HepG2 (cell line): ENCODE results near the gene CELA2B. TPM values are rescaled to one million over a fixed set of nuclear protein-coding genes. Genes with fewer than 3 reads are reported as not detected.
"Not testable (repeated sequence)": the region's sequence is repeated elsewhere in the genome, so short reads cannot be mapped to it uniquely, and the experiment has no call there.

Experiments used
- ATAC-seq: fragments of 200-7000 bp; cut with Tn5 transposase; 3 replicates; pipeline ENCODE4 v1.9.1; 2020; ENCODE audit warnings: mild to moderate bottlenecking, moderate library complexity
- BruUV-seq: library from RNA; stranded (reverse); fragments of 400-500 nt; replicated peaks from 2 replicates; lab custom pipeline; 2021; lab: Mats Ljungman, UMichigan
- CTCF ChIA-PET: fragments of 300-600 bp; formaldehyde crosslinking; extraction: SDS; loops from one replicate; lab custom pipeline; 2021; ENCODE audit warnings: low total read pairs, inconsistent platforms, low intra/inter-chr PET ratio; lab: Yijun Ruan, JAX
- POLR2A ChIA-PET: fragments of 350-600 bp; sonication (Branson Sonifier 250); formaldehyde crosslinking; loops from one replicate; lab custom pipeline; 2020; ENCODE audit warnings: antibody characterized with exemption, inconsistent platforms; lab: Yijun Ruan, JAX
- DNase-seq: peaks from one replicate; pipeline ENCODE4 v3.0.0-alpha.2; 2015; ENCODE audit warnings: low spot score
- FAIRE-seq: peaks from 3 replicates; lab custom pipeline; 2011; peaks lifted over from hg19 to GRCh38; lab: Jason Lieb, UNC
- H2AFZ ChIP-seq: one replicate; pipeline ENCODE4 v1.6.1; 2011; ENCODE audit warnings: low read length, inconsistent platforms
- H3K27ac ChIP-seq: fragments of 300-600 bp; 3 replicates; pipeline ENCODE4 v1.8.0; 2011; ENCODE audit warnings: mixed run types, mild to moderate bottlenecking, mixed read lengths, low read length, inconsistent platforms; ENCODE audit not compliant: insufficient read depth; ENCODE audit errors: extremely low read length
- H3K27me3 ChIP-seq, 2 experiments: fragments of 200-600 bp in 1 of 2; 2 replicates in 1 of 2; 3 replicates in 1 of 2; pipeline versions ENCODE4 v1.6.0 to v1.8.0; 2011; ENCODE audit warnings: low read length in 2 of 2, mild to moderate bottlenecking in 2 of 2, moderate library complexity in 2 of 2, inconsistent platforms in 1 of 2; ENCODE audit not compliant: insufficient read depth in 2 of 2, control insufficient read depth in 1 of 2
- H3K36me3 ChIP-seq, 2 experiments: fragments of 200-600 bp in 1 of 2; replicated peaks in 1 of 2; 2 replicates in 1 of 2; 3 replicates in 1 of 2; pipeline versions ENCODE4 v1.5.1 to v1.8.0; 2011; ENCODE audit warnings: low read length in 2 of 2, inconsistent platforms in 1 of 2; ENCODE audit not compliant: insufficient read depth in 2 of 2, control insufficient read depth in 1 of 2
- H3K4me1 ChIP-seq: 2 replicates; pipeline ENCODE4 v1.5.1; 2012; ENCODE audit warnings: low read length, inconsistent platforms; ENCODE audit not compliant: insufficient read depth
- H3K4me2 ChIP-seq: 2 replicates; pipeline ENCODE4 v1.6.0; 2011; ENCODE audit warnings: low read depth, low read length, inconsistent platforms
- H3K4me3 ChIP-seq, 3 experiments: fragments of 200-600 bp in 1 of 3; sonication (generic), shearing (Covaris generic) in 1 of 3; replicated peaks in 1 of 3; 2 replicates each; pipeline ENCODE4 v1.5.1; 2011 to 2016; ENCODE audit warnings: low read length in 3 of 3, inconsistent platforms in 2 of 3, low read depth in 2 of 3, mild to moderate bottlenecking in 2 of 3, control low read depth in 1 of 3, mixed read lengths in 1 of 3; ENCODE audit not compliant: insufficient read depth in 1 of 3
- H3K79me2 ChIP-seq: one replicate; pipeline ENCODE4 v1.6.1; 2011; ENCODE audit warnings: low read length, inconsistent platforms; ENCODE audit not compliant: insufficient read depth
- H3K9ac ChIP-seq: 2 replicates; pipeline ENCODE4 v1.6.0; 2011; ENCODE audit warnings: mild to moderate bottlenecking, low read depth, low read length, inconsistent platforms; ENCODE audit not compliant: insufficient read depth
- H3K9me3 ChIP-seq: 2 replicates; pipeline ENCODE4 v1.5.1; 2012; ENCODE audit warnings: mild to moderate bottlenecking, low read length
- H4K20me1 ChIP-seq: 2 replicates; pipeline ENCODE4 v1.6.0; 2011; ENCODE audit warnings: inconsistent platforms, mild to moderate bottlenecking, low read length, moderate library complexity; ENCODE audit not compliant: insufficient read depth
- KAT2B ChIP-seq: fragments of 150-350 bp; IDR thresholded peaks from 2 replicates; pipeline ENCODE4 v1.6.1; 2014; ENCODE audit warnings: low read depth, low read length, borderline replicate concordance
- NFYC ChIP-seq: IDR thresholded peaks from 2 replicates; pipeline ENCODE4 v1.6.1; 2016; ENCODE audit warnings: missing genetic modification reagents, missing compliant biosample characterization
- RFX5 ChIP-seq: IDR thresholded peaks from 2 replicates; pipeline ENCODE4 v1.6.1; 2011; ENCODE audit warnings: low read depth, low read length, improper control_type of control experiment
- STAT5B ChIP-seq: sonication (generic); formaldehyde crosslinking; IDR thresholded peaks from 2 replicates; pipeline ENCODE4 v1.4.0; 2020; ENCODE audit warnings: missing genetic modification reagents
- ZBTB1 ChIP-seq: sonication (generic); formaldehyde crosslinking; IDR thresholded peaks from 2 replicates; pipeline ENCODE4 v1.4.0; 2020; ENCODE audit warnings: missing genetic modification reagents, borderline replicate concordance
- ZNF326 ChIP-seq: sonication (generic); formaldehyde crosslinking; IDR thresholded peaks from 2 replicates; pipeline ENCODE4 v1.4.0; 2020; ENCODE audit warnings: missing genetic modification reagents, borderline replicate concordance
- ZNF34 ChIP-seq: sonication (generic); formaldehyde crosslinking; IDR thresholded peaks from 2 replicates; pipeline ENCODE4 v1.4.0; 2020; ENCODE audit warnings: mild to moderate bottlenecking, missing genetic modification reagents, borderline replicate concordance
- ZNF446 ChIP-seq: sonication (generic); formaldehyde crosslinking; IDR thresholded peaks from 2 replicates; pipeline ENCODE4 v1.5.0; 2020; ENCODE audit warnings: mild to moderate bottlenecking, missing genetic modification reagents
- WGBS: methylation state at CpG from one replicate; pipeline ENCODE4 v1.1.6; 2017; ENCODE audit warnings: low lambda C conversion rate; 5-methylcytosine and 5-hydroxymethylcytosine counted together
- in situ Hi-C: cut with HindIII; loops from 2 replicates; pipeline ENCODE4 v1.10.0; 2017; ENCODE audit warnings: low pct_unique_long_range_greater_than_20kb; ENCODE audit not compliant: extremely low pct_ligation_motif_present
- intact Hi-C: fragments of 100-400 bp; cut with micrococcal nuclease; formaldehyde crosslinking; loops from one replicate; pipeline ENCODE4 v1.10.0; 2022; ENCODE audit not compliant: unreplicated experiment
- polyA plus RNA-seq, 8 experiments: library from polyadenylated mRNA; depleted of rRNA in 3 of 8; stranded (reverse) in 7 of 8; unstranded in 1 of 8; fragments of >200 nt; fragmentation: Illumina TruSeq in 4 of 8; extraction: Trizol in 4 of 8; gene quantifications; 2 replicates each; pipeline versions ENCODE4 v1.2.1 to v1.2.3, GENCODE V29; 2011 to 2016; ENCODE audit warnings: low read depth in 4 of 8, missing spikeins in 1 of 8, mixed read lengths in 1 of 8; ENCODE audit not compliant: insufficient read depth in 1 of 8
- total RNA-seq, 5 experiments: library from RNA; depleted of rRNA; stranded (reverse); fragments of >200 nt; fragmentation: Illumina TruSeq; extraction: Trizol; gene quantifications; 2 replicates each; pipeline ENCODE4 v1.2.3, GENCODE V29; 2016; ENCODE audit warnings: low read depth in 1 of 5
- TF ChIP-seq, protein P1 (sequence below): sonication (generic); formaldehyde crosslinking; IDR thresholded peaks from 2 replicates; pipeline ENCODE4 v1.9.0; 2021; ENCODE audit warnings: mild to moderate bottlenecking, missing genetic modification reagents
- TF ChIP-seq, protein P2 (sequence below), 2 experiments: sonication (generic) in 1 of 2; formaldehyde crosslinking in 1 of 2; IDR thresholded peaks; 2 replicates each; pipeline versions ENCODE4 v1.5.1 to v1.6.1; 2011 to 2020; ENCODE audit warnings: borderline replicate concordance in 1 of 2, low read depth in 1 of 2, low read length in 1 of 2, mild to moderate bottlenecking in 1 of 2, missing genetic modification reagents in 1 of 2, moderate library complexity in 1 of 2

Gene CELA2B
- total and polyA plus RNA-seq, 2 of the 13 experiments (the other 11 are each of a cell fraction or from before 2014, with no cell fraction given), result not detected

DNA sequence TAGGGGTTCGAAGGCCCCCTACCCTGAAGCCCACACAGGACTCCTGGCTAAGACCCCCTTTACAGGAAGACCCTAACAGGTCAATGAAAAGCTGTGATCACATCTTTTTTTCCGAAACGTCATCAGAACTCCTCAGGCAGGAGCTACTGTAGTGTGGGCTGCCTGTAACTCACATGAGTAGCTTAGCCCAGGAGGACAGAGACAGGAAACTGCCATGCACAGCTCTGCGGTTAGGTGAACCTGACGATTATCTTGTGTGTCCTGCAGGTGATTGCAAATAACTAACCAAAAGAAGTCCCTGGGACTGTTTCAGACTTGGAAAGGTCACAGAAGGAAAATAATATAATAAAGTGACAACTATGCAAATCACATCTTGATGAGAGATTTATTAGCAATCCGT is 4.2 kb upstream of the CELA2B start:
- H3K27me3 ChIP-seq, POLR2A ChIA-PET, in situ Hi-C loops, H3K36me3 ChIP-seq, H3K4me1 ChIP-seq, H4K20me1 ChIP-seq, H2AFZ ChIP-seq, ATAC-seq, intact Hi-C loops, H3K79me2 ChIP-seq, DNase-seq, H3K4me3 ChIP-seq, H3K9me3 ChIP-seq, H3K9ac ChIP-seq, CTCF ChIA-PET, BruUV-seq, H3K4me2 ChIP-seq, FAIRE-seq, H3K27ac ChIP-seq: not testable (repeated sequence)
- WGBS, result 43% methylated on average over 6 of the region's 6 CpGs

DNA sequence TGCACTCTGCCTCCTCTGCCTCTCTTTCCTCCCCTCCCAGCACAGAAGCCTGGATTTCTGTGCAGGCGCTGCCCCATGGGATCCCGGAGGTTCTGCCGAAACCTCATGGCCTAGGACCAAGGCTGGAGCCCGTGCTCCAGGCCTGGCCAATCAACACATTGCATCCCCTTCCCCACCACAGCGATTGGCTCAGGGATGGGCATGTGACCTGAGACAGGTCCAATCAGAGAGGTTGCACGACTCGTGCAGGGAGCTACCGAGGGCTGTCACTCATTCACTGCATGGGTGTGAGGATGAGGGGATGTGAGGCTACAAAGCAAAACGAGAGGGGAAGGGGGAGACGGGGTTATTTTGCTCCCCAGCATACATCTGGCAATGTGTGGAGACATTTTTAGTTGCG is 3.3 kb upstream of the CELA2B start:
- peak; percentile 36; the same call in 2 of the 3 replicates for ATAC-seq
- BruUV-seq, result no TSS peak
- TF ChIP-seq, protein P1, sequence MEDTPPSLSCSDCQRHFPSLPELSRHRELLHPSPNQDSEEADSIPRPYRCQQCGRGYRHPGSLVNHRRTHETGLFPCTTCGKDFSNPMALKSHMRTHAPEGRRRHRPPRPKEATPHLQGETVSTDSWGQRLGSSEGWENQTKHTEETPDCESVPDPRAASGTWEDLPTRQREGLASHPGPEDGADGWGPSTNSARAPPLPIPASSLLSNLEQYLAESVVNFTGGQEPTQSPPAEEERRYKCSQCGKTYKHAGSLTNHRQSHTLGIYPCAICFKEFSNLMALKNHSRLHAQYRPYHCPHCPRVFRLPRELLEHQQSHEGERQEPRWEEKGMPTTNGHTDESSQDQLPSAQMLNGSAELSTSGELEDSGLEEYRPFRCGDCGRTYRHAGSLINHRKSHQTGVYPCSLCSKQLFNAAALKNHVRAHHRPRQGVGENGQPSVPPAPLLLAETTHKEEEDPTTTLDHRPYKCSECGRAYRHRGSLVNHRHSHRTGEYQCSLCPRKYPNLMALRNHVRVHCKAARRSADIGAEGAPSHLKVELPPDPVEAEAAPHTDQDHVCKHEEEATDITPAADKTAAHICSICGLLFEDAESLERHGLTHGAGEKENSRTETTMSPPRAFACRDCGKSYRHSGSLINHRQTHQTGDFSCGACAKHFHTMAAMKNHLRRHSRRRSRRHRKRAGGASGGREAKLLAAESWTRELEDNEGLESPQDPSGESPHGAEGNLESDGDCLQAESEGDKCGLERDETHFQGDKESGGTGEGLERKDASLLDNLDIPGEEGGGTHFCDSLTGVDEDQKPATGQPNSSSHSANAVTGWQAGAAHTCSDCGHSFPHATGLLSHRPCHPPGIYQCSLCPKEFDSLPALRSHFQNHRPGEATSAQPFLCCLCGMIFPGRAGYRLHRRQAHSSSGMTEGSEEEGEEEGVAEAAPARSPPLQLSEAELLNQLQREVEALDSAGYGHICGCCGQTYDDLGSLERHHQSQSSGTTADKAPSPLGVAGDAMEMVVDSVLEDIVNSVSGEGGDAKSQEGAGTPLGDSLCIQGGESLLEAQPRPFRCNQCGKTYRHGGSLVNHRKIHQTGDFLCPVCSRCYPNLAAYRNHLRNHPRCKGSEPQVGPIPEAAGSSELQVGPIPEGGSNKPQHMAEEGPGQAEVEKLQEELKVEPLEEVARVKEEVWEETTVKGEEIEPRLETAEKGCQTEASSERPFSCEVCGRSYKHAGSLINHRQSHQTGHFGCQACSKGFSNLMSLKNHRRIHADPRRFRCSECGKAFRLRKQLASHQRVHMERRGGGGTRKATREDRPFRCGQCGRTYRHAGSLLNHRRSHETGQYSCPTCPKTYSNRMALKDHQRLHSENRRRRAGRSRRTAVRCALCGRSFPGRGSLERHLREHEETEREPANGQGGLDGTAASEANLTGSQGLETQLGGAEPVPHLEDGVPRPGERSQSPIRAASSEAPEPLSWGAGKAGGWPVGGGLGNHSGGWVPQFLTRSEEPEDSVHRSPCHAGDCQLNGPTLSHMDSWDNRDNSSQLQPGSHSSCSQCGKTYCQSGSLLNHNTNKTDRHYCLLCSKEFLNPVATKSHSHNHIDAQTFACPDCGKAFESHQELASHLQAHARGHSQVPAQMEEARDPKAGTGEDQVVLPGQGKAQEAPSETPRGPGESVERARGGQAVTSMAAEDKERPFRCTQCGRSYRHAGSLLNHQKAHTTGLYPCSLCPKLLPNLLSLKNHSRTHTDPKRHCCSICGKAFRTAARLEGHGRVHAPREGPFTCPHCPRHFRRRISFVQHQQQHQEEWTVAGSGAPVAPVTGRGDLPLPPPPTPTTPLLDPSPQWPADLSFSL, result no peak
- no peak for TF ChIP-seq ZNF446 (CRISPR knock-in tag)
- no peak for TF ChIP-seq ZNF34
- TF ChIP-seq STAT5B (CRISPR knock-in tag), result no peak
- TF ChIP-seq ZBTB1 (CRISPR knock-in tag), result no peak
- no peak for TF ChIP-seq KAT2B
- no peak for TF ChIP-seq ZNF326 (CRISPR knock-in tag)
- no peak for TF ChIP-seq RFX5
- TF ChIP-seq NFYC, result peak; percentile 79
- TF ChIP-seq, protein P2, sequence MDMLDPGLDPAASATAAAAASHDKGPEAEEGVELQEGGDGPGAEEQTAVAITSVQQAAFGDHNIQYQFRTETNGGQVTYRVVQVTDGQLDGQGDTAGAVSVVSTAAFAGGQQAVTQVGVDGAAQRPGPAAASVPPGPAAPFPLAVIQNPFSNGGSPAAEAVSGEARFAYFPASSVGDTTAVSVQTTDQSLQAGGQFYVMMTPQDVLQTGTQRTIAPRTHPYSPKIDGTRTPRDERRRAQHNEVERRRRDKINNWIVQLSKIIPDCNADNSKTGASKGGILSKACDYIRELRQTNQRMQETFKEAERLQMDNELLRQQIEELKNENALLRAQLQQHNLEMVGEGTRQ (IDR thresholded peaks at IDR 0.05; ENCODE audit: low read depth, low read length), result peak; percentile 27; the same call in 1 of the 2 replicates
- TF ChIP-seq, protein P2 (CRISPR knock-in tag; IDR thresholded peaks at IDR 0.05; ENCODE audit: borderline replicate concordance), result peak; percentile 67; the same call in 1 of the 2 replicates

More for the DNA sequence above, 3.3 kb upstream of the CELA2B start:
- intact Hi-C loops (no loop called here), in situ Hi-C loops (no loop called here)
- H3K79me2 ChIP-seq, result no peaks in the 10 kb centered on the region
- H3K9me3 ChIP-seq, result no peaks in the 10 kb centered on the region
- ChIA-PET CTCF (no interaction called here), POLR2A (no interaction called here)
- H2AFZ ChIP-seq, result no peak overlapping the region
- FAIRE-seq (no peak), DNase-seq (no peak)
- H3K27ac ChIP-seq, result no peak overlapping the region
- H3K4me1 ChIP-seq, result no peaks in the 10 kb centered on the region
- H3K36me3 ChIP-seq, result no peaks in the 10 kb centered on the region
- 46% methylated on average over 10 of the region's 11 CpGs for WGBS
- H3K9ac ChIP-seq, result no peak overlapping the region
- H4K20me1 ChIP-seq, result no peaks in the 10 kb centered on the region
- H3K4me2 ChIP-seq, result no peak overlapping the region
- no peak overlapping the region for H3K4me3 ChIP-seq
- peaks cover 0 to 5% of the 10 kb centered on the region in 2 experiments; a peak in 2 of 5 replicates for H3K27me3 ChIP-seq
